Gastrocnemius medialis (tissue), 4 donors: ENCODE measurements around the gene ASMT.

Experiments
- CTCF ChIP-seq, 5 experiments: fragments of 450-650 bp in 3 of 5; fragments of 200-600 bp in 2 of 5; sonication (generic) in 2 of 5; IDR thresholded peaks in 4 of 5; conservative IDR thresholded peaks in 1 of 5; 1 replicate in 4 of 5; 2 replicates in 1 of 5; pipeline ENCODE4 v1.5.1; 2016 to 2019; ENCODE audit warnings: antibody characterized with exemption in 5 of 5, mild to moderate bottlenecking in 3 of 5, moderate library complexity in 3 of 5
- POLR2A ChIP-seq, 2 donors: fragments of 450-650 bp; IDR thresholded peaks; one replicate each; pipeline ENCODE4 v1.6.1; 2017; ENCODE audit warnings: antibody characterized with exemption in 2 of 2, mild to moderate bottlenecking in 2 of 2, moderate library complexity in 2 of 2

GRCh38 chrX:1596676-1597344, 18.0 kb upstream of the ASMT start:
- TF ChIP-seq POLR2A (IDR thresholded peaks at IDR 0.05) (no peak), CTCF (IDR thresholded peaks at IDR 0.05 in 4 of 5, conservative IDR thresholded peaks at IDR 0.05 in 1 of 5) (no peak)
